Measurements from ENCODE around the gene TSPAN3.

DNA sequence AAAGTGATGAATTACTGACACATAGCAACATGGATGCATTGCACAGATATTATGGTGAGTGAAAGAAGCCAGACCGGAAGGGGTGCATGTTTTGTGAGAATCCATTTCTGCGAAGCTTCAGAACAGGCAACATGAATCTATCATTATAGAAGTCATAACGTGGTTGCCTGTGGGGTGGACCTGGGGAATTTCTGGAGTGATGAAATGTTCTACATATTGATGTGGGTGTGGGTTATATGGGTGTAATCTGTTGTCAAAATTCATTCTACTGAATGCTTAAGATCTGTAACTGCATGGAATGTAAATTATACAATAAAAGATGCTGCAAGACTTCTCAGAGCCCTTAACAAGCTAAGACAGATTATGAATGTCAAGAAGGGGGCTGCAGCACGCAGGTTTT is 25.2 kb upstream of the TSPAN3 start:
- TF ChIP-seq, protein P1, sequence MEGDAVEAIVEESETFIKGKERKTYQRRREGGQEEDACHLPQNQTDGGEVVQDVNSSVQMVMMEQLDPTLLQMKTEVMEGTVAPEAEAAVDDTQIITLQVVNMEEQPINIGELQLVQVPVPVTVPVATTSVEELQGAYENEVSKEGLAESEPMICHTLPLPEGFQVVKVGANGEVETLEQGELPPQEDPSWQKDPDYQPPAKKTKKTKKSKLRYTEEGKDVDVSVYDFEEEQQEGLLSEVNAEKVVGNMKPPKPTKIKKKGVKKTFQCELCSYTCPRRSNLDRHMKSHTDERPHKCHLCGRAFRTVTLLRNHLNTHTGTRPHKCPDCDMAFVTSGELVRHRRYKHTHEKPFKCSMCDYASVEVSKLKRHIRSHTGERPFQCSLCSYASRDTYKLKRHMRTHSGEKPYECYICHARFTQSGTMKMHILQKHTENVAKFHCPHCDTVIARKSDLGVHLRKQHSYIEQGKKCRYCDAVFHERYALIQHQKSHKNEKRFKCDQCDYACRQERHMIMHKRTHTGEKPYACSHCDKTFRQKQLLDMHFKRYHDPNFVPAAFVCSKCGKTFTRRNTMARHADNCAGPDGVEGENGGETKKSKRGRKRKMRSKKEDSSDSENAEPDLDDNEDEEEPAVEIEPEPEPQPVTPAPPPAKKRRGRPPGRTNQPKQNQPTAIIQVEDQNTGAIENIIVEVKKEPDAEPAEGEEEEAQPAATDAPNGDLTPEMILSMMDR (IDR thresholded peaks at IDR 0.05), result no peak
- TF ChIP-seq POLR2A (IDR thresholded peaks at IDR 0.05), result no peak
